GM12892 (cell line): Measurements from ENCODE around the gene MRPL43.

Experiments
- DNase-seq: peaks from one replicate; pipeline ENCODE4 v3.0.0; 2011; ENCODE audit not compliant: insufficient read length
- FAIRE-seq: peaks from 2 replicates; lab custom pipeline; 2011; peaks lifted over from hg19 to GRCh38; lab: Jason Lieb, UNC
- POLR2A ChIP-seq: IDR thresholded peaks from 2 replicates; pipeline ENCODE4 v1.6.1; 2011; ENCODE audit warnings: low read depth, low read length, control low read depth
- POLR2AphosphoS5 ChIP-seq: IDR thresholded peaks from 2 replicates; pipeline ENCODE4 v1.6.1; 2011; ENCODE audit warnings: low read depth, low read length, control low read depth
- TAF1 ChIP-seq: IDR thresholded peaks from 2 replicates; pipeline ENCODE4 v1.6.1; 2011; ENCODE audit warnings: low read depth, mild to moderate bottlenecking, control low read depth, low read length, borderline replicate concordance

MRPL43 gene

GRCh38 chr10:101030496-101031127 is 43.3 kb upstream of the MRPL43 start:
- DNase-seq (no peak), FAIRE-seq (no peak)
- TF ChIP-seq POLR2A = no peak
- no peak for TF ChIP-seq TAF1
- no peak for TF ChIP-seq POLR2AphosphoS5

- DNase-seq = no peak
These were observed 42.4 kb upstream of the MRPL43 start for GRCh38 chr10:101029520-101030295.

GRCh38 chr10:101028446-101029337 is 41.4 kb upstream of the MRPL43 start:
- no peak for TF ChIP-seq POLR2A
- TF ChIP-seq TAF1 = no peak
- TF ChIP-seq POLR2AphosphoS5 = no peak
- DNase-seq (no peak), FAIRE-seq (no peak)

More at GRCh38 chr10:101029520-101030295, 42.4 kb upstream of the MRPL43 start:
- TF ChIP-seq TAF1 = no peak
- no peak for TF ChIP-seq POLR2AphosphoS5
- no peak for TF ChIP-seq POLR2A
- no peak for FAIRE-seq

GRCh38 chr10:101027106-101027720 is 39.9 kb upstream of the MRPL43 start:
- TF ChIP-seq TAF1 = no peak
- TF ChIP-seq POLR2A = no peak
- no peak for TF ChIP-seq POLR2AphosphoS5
- DNase-seq = no peak
- no peak for FAIRE-seq

- no peak for TF ChIP-seq POLR2A
- TF ChIP-seq POLR2AphosphoS5 = no peak
- no peak for TF ChIP-seq TAF1
- DNase-seq = no peak
- FAIRE-seq = no peak
These were observed 35.8 kb upstream of the MRPL43 start for GRCh38 chr10:101022967-101023705.

GRCh38 chr10:101021692-101022251 is 34.5 kb upstream of the MRPL43 start:
- no peak for DNase-seq
- TF ChIP-seq TAF1 (no peak), POLR2AphosphoS5 (no peak), POLR2A (no peak)
- no peak for FAIRE-seq

- FAIRE-seq (no peak), DNase-seq (no peak)
- no peak for TF ChIP-seq TAF1
- TF ChIP-seq POLR2A = no peak
- no peak for TF ChIP-seq POLR2AphosphoS5
These were observed 33.9 kb upstream of the MRPL43 start for GRCh38 chr10:101021239-101021638.

GRCh38 chr10:101020427-101021075 is 33.3 kb upstream of the MRPL43 start:
- FAIRE-seq = no peak
- DNase-seq = no peak
- TF ChIP-seq POLR2A (no peak), TAF1 (no peak), POLR2AphosphoS5 (no peak)

GRCh38 chr10:101019440-101019703 is 32.1 kb upstream of the MRPL43 start:
- no peak for FAIRE-seq
- no peak for DNase-seq
- TF ChIP-seq POLR2A (no peak), POLR2AphosphoS5 (no peak), TAF1 (no peak)
